DOHH2 (cell line): ENCODE data around the gene RASL10A.

Experiments used
- EZH2phosphoT487 ChIP-seq: fragments of 200-600 bp; sonication (generic); IDR thresholded peaks from 2 replicates; pipeline ENCODE4 v1.6.1; 2017; ENCODE audit warnings: borderline replicate concordance, mild to moderate bottlenecking, antibody characterized with exemption, low read length, moderate library complexity, mixed read lengths
- TF ChIP-seq, protein P1 (sequence below): fragments of 200-600 bp; sonication (generic); IDR thresholded peaks from one replicate; pipeline ENCODE4 v1.5.1; 2014; ENCODE audit warnings: antibody characterized with exemption, mild to moderate bottlenecking, low read depth, low read length; ENCODE audit not compliant: poor library complexity, severe bottlenecking

DNA sequence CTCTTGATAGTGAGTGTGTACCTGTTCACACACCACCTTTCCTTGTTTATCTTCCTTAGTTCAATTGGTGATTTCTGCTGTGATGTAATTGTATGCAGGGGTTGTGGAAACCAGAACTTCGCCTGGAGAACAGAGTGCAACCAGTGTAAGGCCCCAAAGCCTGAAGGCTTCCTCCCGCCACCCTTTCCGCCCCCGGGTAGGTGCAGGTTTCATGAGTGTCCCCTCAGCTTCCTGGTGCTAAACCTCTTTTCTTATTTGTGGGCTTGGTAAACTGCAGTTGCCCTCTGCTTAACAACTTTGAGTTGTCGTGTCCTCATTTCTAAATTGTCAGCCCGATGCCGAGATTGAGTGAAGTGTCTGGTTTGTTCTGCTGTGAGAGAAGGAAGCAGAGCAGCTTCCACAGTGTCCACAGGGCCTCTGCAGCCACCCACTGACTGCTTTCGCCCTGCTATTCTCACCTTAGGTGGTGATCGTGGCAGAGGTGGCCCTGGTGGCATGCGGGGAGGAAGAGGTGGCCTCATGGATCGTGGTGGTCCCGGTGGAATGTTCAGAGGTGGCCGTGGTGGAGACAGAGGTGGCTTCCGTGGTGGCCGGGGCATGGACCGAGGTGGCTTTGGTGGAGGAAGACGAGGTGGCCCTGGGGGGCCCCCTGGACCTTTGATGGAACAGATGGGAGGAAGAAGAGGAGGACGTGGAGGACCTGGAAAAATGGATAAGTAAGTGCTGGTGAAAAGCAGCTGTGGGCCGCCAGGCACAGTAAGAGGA lies 16.2 kb downstream of the RASL10A start:
- TF ChIP-seq, protein P1, sequence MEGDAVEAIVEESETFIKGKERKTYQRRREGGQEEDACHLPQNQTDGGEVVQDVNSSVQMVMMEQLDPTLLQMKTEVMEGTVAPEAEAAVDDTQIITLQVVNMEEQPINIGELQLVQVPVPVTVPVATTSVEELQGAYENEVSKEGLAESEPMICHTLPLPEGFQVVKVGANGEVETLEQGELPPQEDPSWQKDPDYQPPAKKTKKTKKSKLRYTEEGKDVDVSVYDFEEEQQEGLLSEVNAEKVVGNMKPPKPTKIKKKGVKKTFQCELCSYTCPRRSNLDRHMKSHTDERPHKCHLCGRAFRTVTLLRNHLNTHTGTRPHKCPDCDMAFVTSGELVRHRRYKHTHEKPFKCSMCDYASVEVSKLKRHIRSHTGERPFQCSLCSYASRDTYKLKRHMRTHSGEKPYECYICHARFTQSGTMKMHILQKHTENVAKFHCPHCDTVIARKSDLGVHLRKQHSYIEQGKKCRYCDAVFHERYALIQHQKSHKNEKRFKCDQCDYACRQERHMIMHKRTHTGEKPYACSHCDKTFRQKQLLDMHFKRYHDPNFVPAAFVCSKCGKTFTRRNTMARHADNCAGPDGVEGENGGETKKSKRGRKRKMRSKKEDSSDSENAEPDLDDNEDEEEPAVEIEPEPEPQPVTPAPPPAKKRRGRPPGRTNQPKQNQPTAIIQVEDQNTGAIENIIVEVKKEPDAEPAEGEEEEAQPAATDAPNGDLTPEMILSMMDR, result no peak
- TF ChIP-seq EZH2phosphoT487, result no peak
